Measurements from ENCODE around the gene SRSF12.

SRSF12 gene

GRCh38 chr6:89117211-89118108, at the start of gene SRSF12:
Gene SRSF12 (minus strand): TSS chr6:89118071. CDS start chr6:89117887, 184 bp downstream.
- TF ChIP-seq CTCF (IDR thresholded peaks at IDR 0.05) = no peak
- Histone ChIP-seq H3K4me3 (peak within 1 kb of the TSS; percentile 92), H3K27ac (peak within 1 kb of the TSS; percentile 3 to 34)
- no peak for DNase-seq (ENCODE audit: low spot score)

- H3K4me3 ChIP-seq = peak overlapping the region; percentile 40
- TF ChIP-seq CTCF (IDR thresholded peaks at IDR 0.05) = no peak
- peak overlapping the region; percentile 92 for H3K27ac ChIP-seq
- no peak for DNase-seq (ENCODE audit: low spot score)
Observed at GRCh38 chr6:89162047-89162371, 44.1 kb upstream of the SRSF12 start.

GRCh38 chr6:89161326-89162046, 43.6 kb upstream of the SRSF12 start:
- no peak for TF ChIP-seq CTCF (IDR thresholded peaks at IDR 0.05)
- peak overlapping the region; percentile 40 for H3K4me3 ChIP-seq
- peak overlapping the region; percentile 92 for H3K27ac ChIP-seq
- no peak for DNase-seq (ENCODE audit: low spot score)

- no peak for DNase-seq (ENCODE audit: low spot score)
- Histone ChIP-seq H3K27ac (peak overlapping the region; percentile 92), H3K4me3 (no peak overlapping the region)
- no peak for TF ChIP-seq CTCF (IDR thresholded peaks at IDR 0.05)
Observed at GRCh38 chr6:89160331-89161092, 42.6 kb upstream of the SRSF12 start.

- Histone ChIP-seq H3K27ac (no peak overlapping the region), H3K4me3 (no peak overlapping the region)
- no peak for TF ChIP-seq CTCF (IDR thresholded peaks at IDR 0.05)
- no peak for DNase-seq (ENCODE audit: low spot score)
Observed at GRCh38 chr6:89154131-89154530, 36.3 kb upstream of the SRSF12 start.

GRCh38 chr6:89148016-89148750, 30.3 kb upstream of the SRSF12 start:
- H3K4me3 ChIP-seq = no peak overlapping the region
- H3K27ac ChIP-seq = no peak overlapping the region
- DNase-seq (ENCODE audit: low spot score) = no peak
- TF ChIP-seq CTCF (IDR thresholded peaks at IDR 0.05) = no peak

Measured in coronary artery (tissue), 2 donors.